Measurements from ENCODE around the gene FCN3. TPM values are rescaled to one million over a fixed set of nuclear protein-coding genes. Genes with fewer than 3 reads are reported as not detected.

Gene FCN3
- total and polyA plus RNA-seq, 9 of the 15 experiments (the other 6 are each of a cell fraction or from before 2014, with no cell fraction given) = 0.49 TPM; not detected in 8

GRCh38 chr1:27358038-27358927 is 16.3 kb downstream of the FCN3 start:
- no peak overlapping the region for H3K4me3 ChIP-seq
- no peaks in the 10 kb centered on the region for H3K9me1 ChIP-seq (ENCODE audit: control insufficient read depth, insufficient read depth, low read length)
- H3K9me3 ChIP-seq (replicated peaks; ENCODE audit: control insufficient read depth, insufficient read depth, low read depth, low read length) = no peaks in the 10 kb centered on the region
- no peak overlapping the region; the same call in 1 of the 2 replicates for H3K4me2 ChIP-seq (ENCODE audit: insufficient read depth, low read length)
- no peaks in the 10 kb centered on the region for H3K79me2 ChIP-seq (ENCODE audit: control insufficient read depth, insufficient read depth, low read length)
- no peak overlapping the region; a peak in 1 of 4 replicates for H3K9ac ChIP-seq (ENCODE audit: insufficient read depth in 1 of 2, low read depth in 2 of 2, low read length in 2 of 2)
- H3K36me3 ChIP-seq (ENCODE audit: control insufficient read depth, insufficient read depth, low read length) = peaks cover 12% of the 10 kb centered on the region; the same call in 2 of the 3 replicates
- H2AFZ ChIP-seq (ENCODE audit: low read depth, low read length) = no peak overlapping the region
- no TSS peak for BruUV-seq (replicated peaks)
- H3K27me3 ChIP-seq (ENCODE audit: control insufficient read depth in 2 of 2, insufficient read depth in 2 of 2, low read length in 2 of 2) = no peaks in the 10 kb centered on the region
- H4K20me1 ChIP-seq (replicated peaks; ENCODE audit: control insufficient read depth, insufficient read depth, low read length) = 0 out of 2 replicates have a peak, but pooled peaks cover 10% of the 10 kb centered on the region
- ChIA-PET CTCF (ENCODE audit: low intra/inter-chr PET ratio) (interaction anchor here (1.3 to 1.4 kb wide), 2 partner anchors 31 to 248 kb away, joined by 5 read pairs; no protein-coding TSS in a partner anchor), POLR2A (interaction anchor here (0.7 to 1.5 kb wide), 5 partner anchors 7 to 35 kb away, joined by 3 to 9 read pairs (median 3); partner anchors contain the start of genes CD164L2 and SYTL1)
- no peak for ATAC-seq
- no peak for TF ChIP-seq ZEB2 (IDR thresholded peaks at IDR 0.05)
- no peak for TF ChIP-seq TAF15 (IDR thresholded peaks at IDR 0.05; ENCODE audit: low read depth, low read length)
- TF ChIP-seq TFAP4 (CRISPR knock-in tag; IDR thresholded peaks at IDR 0.05; ENCODE audit: borderline replicate concordance) = 0 out of 2 replicates have a peak, but pooled peaks have one; percentile 17
- no peak for TF ChIP-seq POLR2A (conservative IDR thresholded peaks at IDR 0.05)
- no peak for TF ChIP-seq ZNF347 (CRISPR knock-in tag; IDR thresholded peaks at IDR 0.05; ENCODE audit: low read depth)
- no peak for TF ChIP-seq NFYB (IDR thresholded peaks at IDR 0.05; ENCODE audit: extremely low read depth, insufficient read length)
- TF ChIP-seq WHSC1 (IDR thresholded peaks at IDR 0.05; ENCODE audit: low read length) = no peak
- TF ChIP-seq CBX2 (IDR thresholded peaks at IDR 0.05; ENCODE audit: insufficient read depth, low read length, poor library complexity, severe bottlenecking) = no peak
- no peak for DNase-seq (ENCODE audit: extremely low read depth in 1 of 4, low spot score in 3 of 4)
- H3K27ac ChIP-seq (ENCODE audit: extremely low read depth, low read depth, low read length) = no peak overlapping the region
- in situ Hi-C loops (cut with MboI) = no loop called here
- FAIRE-seq = no peak
- peaks cover 9 to 49% of the 10 kb centered on the region in 2 experiments for H3K4me1 ChIP-seq (replicated peaks in 1 of 2; ENCODE audit: control insufficient read depth in 2 of 2, insufficient read depth in 2 of 2, low read length in 2 of 2)
- intact Hi-C loops (cut with micrococcal nuclease) = loop anchor here (5.0 kb wide), 2 partner anchors 34 to 56 kb away; partner anchors contain the start of gene GPR3
- WGBS (ENCODE audit: insufficient coverage, low coverage, missing lambda C conversion rate) = 68% methylated on average over 20 of the region's 21 CpGs
